Lower leg skin (tissue), 3 donors: ENCODE results near the gene NPC1.

ENCODE experiments used
- POLR2A ChIP-seq, 2 donors: fragments of 450-650 bp; IDR thresholded peaks; one replicate each; pipeline ENCODE4 v1.6.1; 2016 to 2017; ENCODE audit warnings: antibody characterized with exemption in 2 of 2, mild to moderate bottlenecking in 1 of 2, moderate library complexity in 1 of 2
- TF ChIP-seq, protein P1 (sequence below), 3 donors: fragments of 450-650 bp; IDR thresholded peaks; one replicate each; pipeline ENCODE4 v1.5.1; 2016; ENCODE audit warnings: antibody characterized with exemption in 3 of 3, mild to moderate bottlenecking in 3 of 3, moderate library complexity in 2 of 3

DNA sequence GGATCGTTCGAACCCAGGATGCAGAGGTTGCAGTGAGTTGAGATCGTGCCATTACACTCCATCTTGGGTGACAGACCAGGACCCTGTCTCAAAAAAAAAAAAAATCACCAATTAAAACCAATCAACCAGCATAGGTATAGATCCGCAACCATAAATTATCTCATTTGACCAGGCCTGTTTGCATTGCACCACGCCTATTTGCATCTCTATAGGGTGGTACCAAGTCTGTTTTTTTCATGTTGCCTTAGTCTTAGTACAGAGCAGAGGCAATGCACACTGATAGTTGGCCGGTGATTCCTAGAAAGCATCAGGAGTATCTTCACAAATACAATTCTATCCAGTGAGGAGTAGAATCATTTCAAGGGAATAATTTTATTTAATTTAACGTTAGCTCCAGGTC, 9.3 kb upstream of the NPC1 start:
- TF ChIP-seq, protein P1, sequence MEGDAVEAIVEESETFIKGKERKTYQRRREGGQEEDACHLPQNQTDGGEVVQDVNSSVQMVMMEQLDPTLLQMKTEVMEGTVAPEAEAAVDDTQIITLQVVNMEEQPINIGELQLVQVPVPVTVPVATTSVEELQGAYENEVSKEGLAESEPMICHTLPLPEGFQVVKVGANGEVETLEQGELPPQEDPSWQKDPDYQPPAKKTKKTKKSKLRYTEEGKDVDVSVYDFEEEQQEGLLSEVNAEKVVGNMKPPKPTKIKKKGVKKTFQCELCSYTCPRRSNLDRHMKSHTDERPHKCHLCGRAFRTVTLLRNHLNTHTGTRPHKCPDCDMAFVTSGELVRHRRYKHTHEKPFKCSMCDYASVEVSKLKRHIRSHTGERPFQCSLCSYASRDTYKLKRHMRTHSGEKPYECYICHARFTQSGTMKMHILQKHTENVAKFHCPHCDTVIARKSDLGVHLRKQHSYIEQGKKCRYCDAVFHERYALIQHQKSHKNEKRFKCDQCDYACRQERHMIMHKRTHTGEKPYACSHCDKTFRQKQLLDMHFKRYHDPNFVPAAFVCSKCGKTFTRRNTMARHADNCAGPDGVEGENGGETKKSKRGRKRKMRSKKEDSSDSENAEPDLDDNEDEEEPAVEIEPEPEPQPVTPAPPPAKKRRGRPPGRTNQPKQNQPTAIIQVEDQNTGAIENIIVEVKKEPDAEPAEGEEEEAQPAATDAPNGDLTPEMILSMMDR (IDR thresholded peaks at IDR 0.05): no peak
- TF ChIP-seq POLR2A (IDR thresholded peaks at IDR 0.05): no peak
